Gastrocnemius medialis (tissue), 4 donors: ENCODE measurements around the gene IL17RE. TPM values are rescaled to one million over a fixed set of nuclear protein-coding genes. Genes with fewer than 3 reads are reported as not detected.
A peak's percentile ranks its signal among the peaks of the same experiment; 100 is the strongest.

ENCODE experiments used
- ATAC-seq, 2 donors: fragments of 150-250 bp; one replicate each; pipeline ENCODE4 v1.9.1; 2016
- DNase-seq, 2 donors: peaks; one replicate each; pipeline ENCODE4 v3.0.0-alpha.2; 2019
- H3K27ac ChIP-seq, 4 donors: fragments of 200-600 bp; sonication (generic); 1 replicate in 1 of 4; 2 replicates in 3 of 4; pipeline ENCODE4 v1.5.1; 2016 to 2018; ENCODE audit warnings: mild to moderate bottlenecking in 2 of 4, moderate library complexity in 1 of 4
- H3K27me3 ChIP-seq, 3 donors: fragments of 200-600 bp; sonication (generic) in 2 of 3; 1 replicate in 1 of 3; 2 replicates in 2 of 3; pipeline versions ENCODE4 v1.5.1 to v1.6.0; 2016 to 2019; ENCODE audit warnings: mild to moderate bottlenecking in 1 of 3, moderate library complexity in 1 of 3
- H3K36me3 ChIP-seq, 2 donors: fragments of 200-600 bp; sonication (generic) in 1 of 2; one replicate each; pipeline ENCODE4 v1.5.1; 2017 to 2018
- H3K4me1 ChIP-seq, 2 donors: fragments of 200-600 bp; sonication (generic) in 1 of 2; one replicate each; pipeline ENCODE4 v1.5.1; 2016 to 2017; ENCODE audit warnings: mild to moderate bottlenecking in 2 of 2
- H3K4me3 ChIP-seq, 4 donors: fragments of 200-600 bp; sonication (generic) in 3 of 4; 1 replicate in 1 of 4; 2 replicates in 3 of 4; pipeline ENCODE4 v1.5.1; 2016 to 2019; ENCODE audit warnings: mild to moderate bottlenecking in 2 of 4
- H3K9me3 ChIP-seq, 3 donors: fragments of 200-600 bp; sonication (generic) in 2 of 3; 1 replicate in 1 of 3; 2 replicates in 2 of 3; pipeline ENCODE4 v1.5.1; 2016 to 2019
- POLR2A ChIP-seq, 2 donors: fragments of 450-650 bp; IDR thresholded peaks; one replicate each; pipeline ENCODE4 v1.6.1; 2017; ENCODE audit warnings: antibody characterized with exemption in 2 of 2, mild to moderate bottlenecking in 2 of 2, moderate library complexity in 2 of 2
- in situ Hi-C, 4 donors: fragments of 200-750 bp; cut with MboI; loops; one replicate each; pipeline versions ENCODE4 v1.15.0 to v1.8.0; 2017; ENCODE audit warnings: low sequenced_read_pairs in 4 of 4
- intact Hi-C: fragments of 100-400 bp; cut with DNase I; formaldehyde crosslinking; loops from one replicate; pipeline ENCODE4 v1.15.1; 2023; ENCODE audit warnings: low total_unique reads
- total RNA-seq, 4 donors: library from RNA; depleted of rRNA; stranded (reverse); fragments of >200 nt; gene quantifications; one replicate each; pipeline versions ENCODE4 v1.1.0 to v1.2.3, GENCODE V29; 2016
- TF ChIP-seq, protein P1 (sequence below), 5 experiments: fragments of 450-650 bp in 3 of 5; fragments of 200-600 bp in 2 of 5; sonication (generic) in 2 of 5; IDR thresholded peaks in 4 of 5; conservative IDR thresholded peaks in 1 of 5; 1 replicate in 4 of 5; 2 replicates in 1 of 5; pipeline ENCODE4 v1.5.1; 2016 to 2019; ENCODE audit warnings: antibody characterized with exemption in 5 of 5, mild to moderate bottlenecking in 3 of 5, moderate library complexity in 3 of 5

The IL17RE gene
- total RNA-seq, 4 donors from 2014 or later = 0.20 to 1.5 (median 0.64) TPM; not detected in 1

DNA sequence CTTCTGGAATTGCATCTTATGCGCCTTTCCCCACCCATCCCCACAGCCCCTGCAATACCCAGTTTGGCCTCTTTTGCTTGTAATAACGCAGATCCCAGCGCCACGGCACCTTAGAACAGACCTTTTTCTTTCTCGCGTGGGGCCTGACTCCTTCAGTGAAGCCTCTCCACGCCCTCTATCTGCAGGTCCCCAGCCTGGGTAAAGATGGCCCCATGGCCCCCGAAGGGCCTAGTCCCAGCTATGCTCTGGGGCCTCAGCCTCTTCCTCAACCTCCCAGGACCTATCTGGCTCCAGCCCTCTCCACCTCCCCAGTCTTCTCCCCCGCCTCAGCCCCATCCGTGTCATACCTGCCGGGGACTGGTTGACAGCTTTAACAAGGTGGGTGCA, 31.6 kb downstream of the IL17RE start:
- H3K27me3 ChIP-seq = no peaks in the 10 kb centered on the region
- H3K36me3 ChIP-seq = peaks cover 0 to 47% of the 10 kb centered on the region in 2 donors
- no peaks in the 10 kb centered on the region for H3K9me3 ChIP-seq
- DNase-seq = no peak
- H3K4me1 ChIP-seq = peaks cover 27 to 29% of the 10 kb centered on the region in 2 donors
- no peak for TF ChIP-seq POLR2A (IDR thresholded peaks at IDR 0.05)
- TF ChIP-seq, protein P1, sequence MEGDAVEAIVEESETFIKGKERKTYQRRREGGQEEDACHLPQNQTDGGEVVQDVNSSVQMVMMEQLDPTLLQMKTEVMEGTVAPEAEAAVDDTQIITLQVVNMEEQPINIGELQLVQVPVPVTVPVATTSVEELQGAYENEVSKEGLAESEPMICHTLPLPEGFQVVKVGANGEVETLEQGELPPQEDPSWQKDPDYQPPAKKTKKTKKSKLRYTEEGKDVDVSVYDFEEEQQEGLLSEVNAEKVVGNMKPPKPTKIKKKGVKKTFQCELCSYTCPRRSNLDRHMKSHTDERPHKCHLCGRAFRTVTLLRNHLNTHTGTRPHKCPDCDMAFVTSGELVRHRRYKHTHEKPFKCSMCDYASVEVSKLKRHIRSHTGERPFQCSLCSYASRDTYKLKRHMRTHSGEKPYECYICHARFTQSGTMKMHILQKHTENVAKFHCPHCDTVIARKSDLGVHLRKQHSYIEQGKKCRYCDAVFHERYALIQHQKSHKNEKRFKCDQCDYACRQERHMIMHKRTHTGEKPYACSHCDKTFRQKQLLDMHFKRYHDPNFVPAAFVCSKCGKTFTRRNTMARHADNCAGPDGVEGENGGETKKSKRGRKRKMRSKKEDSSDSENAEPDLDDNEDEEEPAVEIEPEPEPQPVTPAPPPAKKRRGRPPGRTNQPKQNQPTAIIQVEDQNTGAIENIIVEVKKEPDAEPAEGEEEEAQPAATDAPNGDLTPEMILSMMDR (IDR thresholded peaks at IDR 0.05 in 4 of 5, conservative IDR thresholded peaks at IDR 0.05 in 1 of 5) = peak in 2 of 5 experiments; percentile 11 to 28
- peak overlapping the region; percentile 85 to 94 (median 88) for H3K4me3 ChIP-seq
- intact Hi-C loops = loop anchor here (5.0 to 10.0 kb wide), 2 partner anchors 211 to 293 kb away; partner anchors contain the start of gene VHL
- in situ Hi-C loops = loop anchor here in 2 of 4 donors (10.0 kb wide), 2 partner anchors 89 to 91 kb away; partner anchors contain the start of genes FANCD2 (in 1 of the 2) and RPUSD3 (in 1 of the 2)
- peak in 1 of 2 donors; percentile 0 for ATAC-seq
- H3K27ac ChIP-seq = peak overlapping the region; percentile 88 to 97 (median 96)

DNA sequence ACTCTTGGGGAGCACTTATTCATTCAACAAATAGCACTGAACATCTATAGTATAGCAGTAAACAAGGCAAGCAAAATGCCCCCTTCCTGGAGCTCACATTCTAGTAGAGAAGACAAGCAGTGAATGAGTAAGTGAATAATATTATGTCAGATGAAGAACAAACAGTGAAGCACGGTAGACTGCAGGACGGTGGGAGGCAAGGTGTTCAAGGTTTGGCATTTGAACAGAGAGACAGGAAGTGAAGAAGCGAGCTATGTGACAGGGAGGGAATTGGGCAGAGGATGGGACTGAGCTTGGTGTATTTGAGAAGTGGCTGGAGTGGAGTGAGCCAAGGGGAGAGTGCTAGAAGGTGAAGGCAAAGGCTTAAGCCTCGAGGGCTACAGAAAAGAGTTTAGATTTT, 32.3 kb downstream of the IL17RE start:
- Histone ChIP-seq H3K4me1 (peaks cover 27 to 29% of the 10 kb centered on the region in 2 donors), H3K27me3 (no peaks in the 10 kb centered on the region), H3K27ac (peak overlapping the region in 2 of 4 donors; percentile 96 to 97), H3K9me3 (no peaks in the 10 kb centered on the region), H3K36me3 (peaks cover 0 to 42% of the 10 kb centered on the region in 2 donors), H3K4me3 (peak overlapping the region in 3 of 4 donors; percentile 85 to 89 (median 86))
- TF ChIP-seq, protein P1 (IDR thresholded peaks at IDR 0.05 in 4 of 5, conservative IDR thresholded peaks at IDR 0.05 in 1 of 5) = no peak
- TF ChIP-seq POLR2A (IDR thresholded peaks at IDR 0.05) = no peak
- no peak for DNase-seq
- in situ Hi-C loops = loop anchor here in 2 of 4 donors (10.0 kb wide), 2 partner anchors 90 kb away; partner anchors contain the start of genes FANCD2 (in 1 of the 2) and RPUSD3 (in 1 of the 2)
- intact Hi-C loops = loop anchor here (5.0 to 10.0 kb wide), 2 partner anchors 210 to 292 kb away; partner anchors contain the start of gene VHL
- ATAC-seq = no peak

DNA sequence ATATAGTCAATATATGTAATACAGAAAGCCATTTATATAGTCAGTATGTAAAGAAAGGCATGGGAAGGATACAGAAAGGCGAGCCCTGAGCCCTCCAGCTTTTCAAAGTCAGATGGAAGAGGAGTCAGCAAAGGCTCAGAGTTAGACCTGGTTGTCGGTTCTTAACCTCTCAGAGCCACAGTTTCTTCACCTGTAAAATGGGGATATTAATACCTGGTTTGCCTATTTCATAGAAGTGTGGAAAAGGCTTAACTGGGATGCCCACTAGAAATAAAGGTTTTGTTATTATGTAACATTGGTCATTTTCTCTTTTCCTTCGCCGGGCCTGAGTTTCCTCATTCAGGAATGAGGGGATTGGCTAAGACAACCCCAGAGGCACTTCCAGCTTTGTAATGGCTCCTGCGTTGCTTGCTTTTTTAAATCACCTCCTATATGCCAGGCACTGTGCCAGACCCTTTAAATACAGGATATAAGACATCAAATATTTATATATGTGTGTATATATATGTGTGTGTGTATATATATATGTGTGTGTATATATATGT, 33.4 kb downstream of the IL17RE start:
- in situ Hi-C loops (loop anchor here in 2 of 4 donors (10.0 kb wide), 2 partner anchors 89 to 91 kb away; partner anchors contain the start of genes FANCD2 (in 1 of the 2) and RPUSD3 (in 1 of the 2)), intact Hi-C loops (loop anchor here (10.0 kb wide), 1 partner anchor 209 kb away; the partner anchor contains the start of gene VHL)
- Histone ChIP-seq H3K9me3 (no peaks in the 10 kb centered on the region), H3K4me3 (no peak overlapping the region), H3K36me3 (peaks cover 0 to 41% of the 10 kb centered on the region in 2 donors), H3K27me3 (no peaks in the 10 kb centered on the region), H3K27ac (no peak overlapping the region), H3K4me1 (peaks cover 27 to 29% of the 10 kb centered on the region in 2 donors)
- TF ChIP-seq, protein P1 (IDR thresholded peaks at IDR 0.05 in 4 of 5, conservative IDR thresholded peaks at IDR 0.05 in 1 of 5) = no peak
- TF ChIP-seq POLR2A (IDR thresholded peaks at IDR 0.05) = no peak
- DNase-seq = no peak
- ATAC-seq = no peak

DNA sequence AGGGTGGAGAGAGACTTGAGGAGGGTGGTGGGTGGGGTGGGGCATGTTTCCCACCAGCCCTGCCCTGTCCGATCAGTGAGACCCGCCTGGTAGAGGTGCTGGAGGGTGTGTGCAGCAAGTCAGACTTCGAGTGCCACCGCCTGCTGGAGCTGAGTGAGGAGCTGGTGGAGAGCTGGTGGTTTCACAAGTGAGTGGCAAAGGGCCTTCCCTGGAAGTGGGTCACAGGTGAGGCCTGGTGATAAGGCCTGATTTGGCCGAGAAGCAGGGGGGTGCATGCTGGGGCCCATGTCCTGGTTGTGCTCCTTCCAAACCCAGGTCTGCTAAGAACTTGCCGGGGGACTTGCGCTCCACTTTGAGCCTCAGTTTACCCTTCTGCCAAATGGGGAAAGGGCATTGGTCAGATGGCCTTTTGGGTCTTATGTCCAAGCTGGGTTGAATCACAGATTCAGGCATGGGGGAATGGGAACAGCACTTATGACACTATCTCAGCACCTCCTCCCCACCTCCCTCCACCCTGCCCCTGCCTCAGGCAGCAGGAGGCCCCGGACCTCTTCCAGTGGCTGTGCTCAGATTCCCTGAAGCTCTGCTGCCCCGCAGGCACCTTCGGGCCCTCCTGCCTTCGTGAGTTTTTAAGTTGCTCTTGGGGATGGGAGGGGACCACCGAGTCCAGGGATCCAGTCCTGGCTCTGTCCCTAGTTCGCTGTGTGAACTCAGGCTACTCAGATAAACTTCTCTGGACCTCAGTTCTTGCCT, 35.0 kb downstream of the IL17RE start:
- ATAC-seq (no peak), DNase-seq (no peak)
- H3K4me3 ChIP-seq = no peak overlapping the region
- H3K36me3 ChIP-seq = peaks cover 0 to 45% of the 10 kb centered on the region in 2 donors
- peaks cover 20 to 22% of the 10 kb centered on the region in 2 donors for H3K4me1 ChIP-seq
- H3K9me3 ChIP-seq = no peaks in the 10 kb centered on the region
- TF ChIP-seq, protein P1 (IDR thresholded peaks at IDR 0.05 in 4 of 5, conservative IDR thresholded peaks at IDR 0.05 in 1 of 5) = no peak
- TF ChIP-seq POLR2A (IDR thresholded peaks at IDR 0.05) = no peak
- intact Hi-C loops (loop anchor here (10.0 kb wide), 1 partner anchor 207 kb away; the partner anchor contains the start of gene VHL), in situ Hi-C loops (loop anchor here in 2 of 4 donors (10.0 kb wide), 2 partner anchors 87 to 93 kb away; partner anchors contain the start of genes FANCD2 (in 1 of the 2) and RPUSD3 (in 1 of the 2))
- H3K27me3 ChIP-seq = no peaks in the 10 kb centered on the region
- H3K27ac ChIP-seq = no peak overlapping the region
